Suppressor macrophage treated with lipopolysaccharide for 4 hours (primary cell): ENCODE measurements around the gene MEGF11.

ENCODE experiments used
- DNase-seq: peaks from one replicate; pipeline ENCODE4 v3.0.0-alpha.2; 2020

Gene MEGF11

DNA sequence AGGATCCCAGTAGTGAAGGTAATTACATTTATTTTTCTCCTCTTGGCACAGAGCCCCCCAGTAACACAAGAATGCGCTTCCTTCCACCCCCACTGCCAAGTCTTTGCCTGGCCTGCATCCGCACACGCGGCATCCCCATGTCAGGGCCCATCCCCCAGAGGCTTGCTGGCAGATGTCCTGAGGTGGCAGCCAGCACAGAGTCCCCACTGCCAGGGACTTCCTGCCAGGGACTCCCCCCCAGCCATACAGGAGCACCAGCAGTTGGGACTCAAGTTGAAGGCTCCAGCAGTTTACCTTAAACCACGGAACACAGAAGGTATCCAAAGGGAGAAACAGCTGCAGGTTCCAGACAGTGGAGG, 41.0 kb downstream of the MEGF11 start:
- DNase-seq = no peak

DNA sequence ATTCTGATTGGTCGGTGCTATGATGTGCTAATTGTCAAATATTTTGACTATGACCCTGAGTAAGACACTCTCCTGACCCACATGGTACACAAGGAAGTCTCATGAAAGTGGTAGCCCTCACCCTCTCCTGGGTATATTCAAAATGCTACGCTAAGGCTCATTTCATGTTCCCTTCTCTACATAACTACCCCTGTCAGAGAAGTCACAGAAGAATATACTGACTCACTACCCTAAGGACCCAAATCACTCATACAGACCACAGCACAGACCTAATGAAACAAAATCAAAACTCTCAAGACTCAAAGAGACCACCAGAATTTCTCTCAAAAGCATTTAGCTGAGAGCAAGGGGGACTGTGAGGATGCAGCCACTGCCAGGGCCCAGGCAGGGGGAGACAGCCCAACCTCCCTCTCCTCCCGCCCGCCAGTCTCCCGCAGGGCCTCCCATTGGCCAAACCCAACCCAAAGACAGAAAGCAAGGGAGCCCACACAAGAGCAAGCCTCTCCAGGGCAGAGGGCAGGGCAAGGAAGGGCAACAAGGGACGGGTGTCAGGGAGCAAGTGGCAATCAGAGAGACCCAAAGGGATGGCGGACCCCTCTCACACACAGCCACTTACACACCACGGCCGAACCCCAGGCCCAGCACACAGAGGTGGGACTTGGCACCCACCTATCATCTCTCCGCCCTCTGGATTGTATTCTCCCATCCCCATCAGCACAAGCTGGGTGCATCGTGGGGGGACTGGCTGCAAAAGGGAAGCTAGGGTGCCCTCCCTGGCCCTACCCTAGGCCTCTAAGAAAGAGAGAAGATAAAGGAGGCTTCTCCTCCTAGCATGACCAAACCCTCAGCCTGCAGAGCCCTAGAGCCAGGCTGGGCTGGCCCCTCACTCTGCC, 41.6 kb downstream of the MEGF11 start:
- no peak for DNase-seq

DNA sequence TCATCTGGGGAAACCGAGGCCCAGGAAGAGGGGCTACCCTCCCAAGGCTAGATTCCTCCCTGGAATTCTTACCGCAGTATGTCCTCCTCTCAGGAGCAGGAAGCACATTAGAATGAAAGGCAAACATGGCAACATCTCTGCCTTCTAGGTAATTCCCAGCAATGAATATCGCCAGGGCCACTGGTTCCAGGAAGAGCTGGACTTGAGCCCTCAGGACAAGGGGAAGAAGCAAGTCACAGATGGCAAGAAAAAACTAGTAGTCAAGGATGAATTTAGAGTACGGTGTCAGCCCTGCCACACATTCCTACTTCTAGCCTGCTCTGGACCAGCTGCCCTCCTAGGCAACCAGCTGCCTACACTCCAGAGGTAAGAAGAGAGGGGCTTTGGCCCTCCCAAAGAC, 42.9 kb downstream of the MEGF11 start:
- DNase-seq = no peak

DNA sequence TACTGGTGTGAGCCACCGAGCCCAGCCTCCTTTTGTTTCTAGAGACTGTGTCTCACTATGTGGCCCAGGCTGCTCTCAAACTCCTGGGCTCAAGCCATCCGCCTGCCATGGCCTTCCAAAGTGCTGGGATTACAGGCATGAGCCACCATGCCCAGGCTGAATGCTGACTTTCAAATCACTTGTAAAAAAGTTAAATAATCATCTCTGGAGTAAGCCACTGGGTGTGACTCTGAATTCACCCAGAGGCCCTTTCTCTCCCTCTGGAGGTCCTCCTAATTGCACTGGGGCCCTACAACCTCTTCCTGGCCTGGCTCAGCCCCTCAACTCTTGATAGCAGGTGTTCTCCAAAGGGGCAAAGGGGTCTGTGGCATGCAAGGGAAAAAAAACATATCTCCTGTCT, 54.8 kb downstream of the MEGF11 start:
- DNase-seq = no peak

DNA sequence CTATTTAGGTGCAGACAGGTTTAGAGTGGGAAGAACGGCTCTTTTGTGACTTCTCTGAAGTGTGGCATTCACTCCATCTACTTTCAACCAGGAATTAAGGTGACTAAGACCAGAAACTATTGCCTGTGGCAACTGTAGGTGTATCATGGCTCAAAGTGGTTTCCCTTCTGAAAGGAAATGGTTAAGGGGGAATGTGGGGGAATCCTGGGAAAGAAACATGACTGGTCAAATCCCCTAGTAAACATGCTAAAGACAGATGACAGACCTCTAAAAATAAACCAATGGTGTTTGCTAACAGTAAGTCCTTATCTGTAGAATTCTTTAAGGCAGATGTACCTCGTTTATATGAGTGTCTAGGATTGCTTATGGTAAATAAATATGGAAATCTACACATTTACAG, 56.9 kb downstream of the MEGF11 start:
- DNase-seq = no peak

DNA sequence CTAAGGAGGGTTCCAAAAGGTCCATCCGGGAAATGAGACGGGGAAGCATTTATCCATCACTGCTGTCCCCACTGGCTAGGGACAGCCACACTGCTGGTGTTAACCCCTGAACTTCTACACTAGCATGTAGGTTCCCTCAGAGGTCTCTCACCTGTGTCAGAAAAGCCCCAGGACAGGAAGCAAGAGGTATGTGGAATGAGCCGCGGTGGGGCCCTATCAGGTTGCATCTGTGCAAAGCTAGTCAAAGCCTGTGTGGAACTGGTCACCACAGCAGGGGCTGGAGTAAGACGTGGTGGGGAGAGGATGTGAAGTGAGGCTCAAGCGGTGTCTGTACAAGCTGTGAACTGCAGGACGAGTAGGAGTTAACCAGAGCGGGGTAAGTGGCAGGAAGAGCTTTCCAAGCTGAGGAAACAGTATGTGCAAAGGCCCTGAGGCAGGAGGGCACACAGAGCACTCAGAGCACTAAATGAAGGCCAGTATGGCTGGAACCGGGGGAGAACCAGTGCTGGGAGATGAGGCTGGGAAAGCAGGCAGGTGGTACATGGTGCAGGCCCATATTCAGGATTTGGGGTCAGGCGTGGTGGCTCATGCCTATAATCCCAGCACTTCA, 57.8 kb downstream of the MEGF11 start:
- DNase-seq = no peak

DNA sequence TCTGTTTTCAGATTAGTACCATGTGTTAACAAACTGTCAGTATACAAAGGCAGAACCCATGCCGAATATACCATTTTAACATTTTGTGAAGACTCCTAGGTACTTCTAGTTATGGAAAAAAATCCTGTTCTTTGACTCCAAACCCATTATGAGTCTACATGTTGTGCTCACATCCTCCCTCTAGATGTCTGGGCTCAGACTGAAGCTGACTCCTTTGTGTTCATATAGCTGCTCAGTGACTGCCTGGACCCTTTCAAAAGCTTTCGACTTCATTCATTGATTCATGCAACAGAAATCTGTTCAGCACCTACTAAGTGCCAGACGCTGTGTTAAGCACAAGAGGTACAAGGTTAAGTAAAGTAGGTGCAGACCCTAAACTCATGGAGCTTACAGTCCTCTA, 60.5 kb downstream of the MEGF11 start:
- DNase-seq = no peak

DNA sequence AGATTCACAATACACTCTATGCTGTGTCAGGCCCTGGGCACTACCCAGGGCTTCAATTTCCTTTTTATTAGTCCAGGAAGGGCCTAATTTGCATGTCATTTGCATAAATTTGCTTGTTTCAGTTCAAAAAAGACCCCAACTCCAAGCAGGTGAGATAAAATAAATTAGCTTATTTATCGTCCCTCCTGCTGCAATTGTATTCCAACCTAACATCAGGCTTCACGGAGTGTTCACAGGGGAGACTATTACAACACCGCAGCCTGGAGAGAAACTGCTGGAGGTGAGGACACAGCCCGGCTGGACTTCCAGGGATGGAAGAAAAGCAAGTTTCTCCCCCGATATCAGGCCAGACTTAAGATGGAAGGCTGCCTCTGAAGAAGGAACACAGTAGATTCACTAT, 62.8 kb downstream of the MEGF11 start:
- DNase-seq = no peak

DNA sequence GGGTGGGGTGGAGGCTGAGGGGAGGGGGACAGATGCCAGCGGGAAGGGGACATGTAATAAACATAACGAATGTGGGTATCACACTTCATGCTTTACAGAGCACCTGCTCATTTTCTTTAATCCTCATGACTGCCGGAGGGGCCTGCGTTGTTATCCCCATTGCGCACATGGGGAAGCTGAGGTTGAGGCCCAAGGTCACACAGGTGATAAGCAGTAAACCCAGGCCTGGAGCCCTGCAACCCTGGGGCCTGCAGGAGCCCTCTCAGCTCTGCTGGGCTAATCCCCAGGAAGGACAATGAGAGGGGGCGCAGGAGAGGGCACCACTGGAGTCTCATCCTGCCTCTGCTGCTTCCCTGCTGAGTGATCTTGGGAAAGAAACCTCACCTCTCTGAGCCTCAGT, 64.3 kb downstream of the MEGF11 start:
- no peak for DNase-seq

DNA sequence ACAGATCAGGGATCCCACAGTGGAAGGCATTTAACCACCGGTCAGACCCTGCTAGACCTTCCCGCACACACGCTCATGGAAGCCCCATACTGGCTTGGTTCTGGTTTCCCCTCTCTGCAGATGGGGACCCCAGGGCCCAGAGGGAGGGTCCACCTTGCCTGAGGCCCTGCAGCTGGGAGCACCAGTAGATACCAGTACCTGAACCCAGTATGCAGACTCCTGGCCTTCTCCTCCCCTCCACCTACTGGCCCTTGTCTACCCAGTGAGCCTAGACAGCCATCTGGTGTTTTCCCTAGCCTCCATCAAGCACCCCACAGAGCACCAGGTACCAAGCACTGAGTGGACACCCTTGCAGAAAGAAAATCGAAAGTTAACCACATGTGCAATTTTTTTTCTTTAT, 65.1 kb downstream of the MEGF11 start:
- DNase-seq = no peak

DNA sequence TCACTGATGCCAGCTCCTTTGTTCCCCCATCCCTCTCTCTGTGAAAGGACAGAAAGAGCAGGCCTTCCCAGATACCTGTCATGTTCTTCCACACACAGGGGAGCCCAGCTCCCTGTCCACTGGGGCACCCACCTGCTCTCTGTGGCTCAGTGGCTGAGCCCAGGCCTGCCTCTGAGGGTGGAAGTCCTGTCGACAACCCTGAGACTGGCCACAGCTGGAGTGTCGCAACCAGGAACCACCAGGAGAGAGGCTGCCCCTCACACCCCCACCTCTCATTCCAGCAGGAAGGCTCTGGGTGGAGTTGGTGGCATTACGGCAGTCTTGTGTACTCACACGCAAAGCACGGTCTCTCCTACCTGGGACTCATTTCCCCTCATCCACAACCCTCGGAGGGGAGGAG, 66.3 kb downstream of the MEGF11 start:
- no peak for DNase-seq

DNA sequence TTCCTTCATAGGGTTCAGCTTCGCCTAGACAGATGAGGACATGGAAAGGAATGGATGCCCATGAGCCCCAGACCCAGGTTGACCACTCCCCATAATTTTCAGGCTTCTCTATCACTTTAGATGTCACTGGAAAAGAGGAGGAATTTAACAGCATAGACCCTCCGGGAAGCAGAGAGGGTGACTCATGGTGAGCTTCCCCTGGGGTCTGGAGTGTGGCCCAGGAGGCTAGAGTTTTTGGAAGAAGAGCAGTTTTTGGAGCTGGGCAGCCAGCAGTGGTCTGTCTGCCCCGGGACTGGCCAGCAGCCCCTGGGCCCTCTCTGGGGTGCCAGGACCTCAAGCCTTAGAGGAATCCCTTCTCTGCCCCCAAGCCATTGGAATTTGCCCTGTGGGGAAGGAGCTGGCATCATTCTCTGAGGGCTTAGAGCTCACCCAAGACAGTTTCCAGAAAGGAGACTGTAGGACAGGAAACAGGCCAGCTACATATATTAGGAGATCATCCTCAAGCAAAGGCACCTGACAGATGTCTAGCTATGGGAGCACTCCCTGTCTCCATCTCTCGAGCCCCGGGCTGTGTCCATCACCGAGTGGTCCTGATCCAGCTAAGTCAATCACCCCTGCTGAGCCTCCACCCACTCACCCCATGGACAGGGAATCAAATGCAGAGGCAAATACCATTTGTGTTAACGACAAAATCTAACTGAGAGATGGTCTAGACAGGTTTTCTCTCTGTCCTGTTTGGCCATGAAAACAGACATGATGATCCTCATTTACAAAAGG, 67.3 kb downstream of the MEGF11 start:
- no peak for DNase-seq

DNA sequence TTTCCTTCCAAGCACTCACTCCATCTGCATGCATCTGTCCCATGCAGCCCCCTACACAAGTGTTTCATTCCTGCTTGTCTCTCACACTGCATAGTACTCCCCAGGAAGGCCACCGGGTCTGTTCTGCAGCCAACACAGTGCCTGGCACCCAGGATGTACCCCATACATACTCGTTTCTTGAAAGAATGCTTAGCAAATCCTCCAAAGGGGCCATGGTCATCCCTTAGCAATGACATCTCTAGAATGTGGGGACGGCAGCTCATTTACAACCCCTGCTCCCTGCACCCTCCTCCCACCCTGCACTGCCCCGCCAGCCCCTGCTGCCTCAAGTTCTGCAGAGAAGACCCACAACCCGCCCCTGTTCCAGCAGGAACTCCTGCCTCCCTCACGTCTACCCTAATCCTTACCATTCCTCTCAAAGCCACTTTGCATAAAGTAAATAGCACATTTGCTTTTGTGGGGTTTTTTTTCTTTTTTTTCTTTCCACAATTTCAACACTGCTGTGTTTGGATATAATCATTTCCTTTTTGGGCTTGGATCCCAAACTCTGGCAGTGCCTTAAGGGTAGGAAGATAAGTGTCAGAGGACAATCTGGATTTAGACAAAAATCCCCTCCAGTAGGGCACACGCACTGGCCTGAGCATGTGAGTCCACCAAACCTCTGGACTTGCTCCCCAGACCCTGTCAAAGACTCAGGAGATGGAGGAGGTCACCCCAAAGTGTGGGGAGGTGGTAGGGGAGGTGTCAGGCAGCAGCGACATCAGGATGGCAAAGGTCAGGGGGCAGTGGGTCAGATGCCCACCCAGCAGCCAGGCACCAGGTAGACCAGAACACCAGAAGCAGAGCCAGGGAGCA, 68.4 kb downstream of the MEGF11 start:
- DNase-seq = no peak

DNA sequence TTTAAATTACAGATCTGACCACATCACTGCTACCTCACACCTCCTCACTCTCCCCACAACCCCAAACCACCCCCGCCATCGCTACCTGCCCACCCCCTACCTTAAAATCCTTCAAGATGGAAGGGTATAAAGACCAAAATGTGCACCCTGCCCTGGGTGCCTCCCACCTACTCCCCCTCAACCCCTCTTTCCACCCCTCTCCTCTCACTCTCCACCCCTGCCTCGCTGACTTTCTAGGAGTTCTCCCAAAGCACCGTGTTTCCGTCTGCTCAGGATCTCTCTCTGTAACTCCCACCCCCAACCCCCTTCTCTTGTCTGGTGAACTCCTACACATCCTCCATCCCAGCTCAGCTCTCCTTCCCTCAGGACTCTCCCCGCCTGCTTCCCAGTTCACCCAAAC, 69.1 kb downstream of the MEGF11 start:
- no peak for DNase-seq

DNA sequence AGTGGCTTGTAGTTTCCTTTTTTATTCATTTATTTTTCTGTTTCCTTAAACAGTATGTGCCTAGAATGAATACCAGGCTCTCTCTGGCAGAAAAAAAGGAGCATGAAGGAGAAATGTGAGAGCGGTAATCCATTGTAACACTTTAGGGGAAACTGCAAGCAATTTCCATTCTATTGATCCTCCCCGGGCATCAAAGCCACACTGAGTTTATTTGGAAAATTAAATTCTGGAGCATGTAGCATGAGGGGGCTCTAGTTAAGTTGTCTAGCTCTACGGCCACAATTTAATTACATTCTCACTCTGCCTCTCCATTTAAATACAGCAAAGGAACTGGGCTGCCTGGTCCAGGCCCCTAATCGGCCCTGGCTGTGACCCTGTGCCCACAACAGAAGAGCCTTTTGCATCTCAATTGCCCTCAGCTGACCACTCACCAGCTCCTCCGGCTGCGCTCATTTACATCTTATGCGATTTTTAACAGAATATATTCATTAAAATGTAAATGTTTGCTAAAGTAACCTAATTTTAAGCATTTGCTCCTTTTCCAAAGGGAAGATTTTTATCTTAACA, 72.9 kb downstream of the MEGF11 start:
- no peak for DNase-seq

DNA sequence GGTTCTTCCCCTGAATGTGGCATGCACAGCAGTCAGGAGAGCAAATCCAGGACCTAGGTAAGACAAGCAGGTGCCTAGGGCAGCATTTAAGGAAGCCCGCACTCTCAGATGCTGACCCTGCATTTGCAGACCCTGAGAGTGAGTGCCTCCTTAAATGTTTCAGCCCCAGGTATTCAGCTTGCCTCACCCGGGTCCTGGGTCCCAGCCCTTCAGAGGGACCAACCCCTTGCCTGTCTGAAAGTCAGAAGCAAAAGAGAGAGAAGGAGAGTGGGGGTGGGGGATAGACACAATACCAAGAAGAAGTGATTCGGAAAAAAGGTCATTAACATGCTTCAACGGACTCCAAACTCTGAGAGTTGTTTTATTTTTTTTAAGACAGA, 75.0 kb downstream of the MEGF11 start:
- no peak for DNase-seq

DNA sequence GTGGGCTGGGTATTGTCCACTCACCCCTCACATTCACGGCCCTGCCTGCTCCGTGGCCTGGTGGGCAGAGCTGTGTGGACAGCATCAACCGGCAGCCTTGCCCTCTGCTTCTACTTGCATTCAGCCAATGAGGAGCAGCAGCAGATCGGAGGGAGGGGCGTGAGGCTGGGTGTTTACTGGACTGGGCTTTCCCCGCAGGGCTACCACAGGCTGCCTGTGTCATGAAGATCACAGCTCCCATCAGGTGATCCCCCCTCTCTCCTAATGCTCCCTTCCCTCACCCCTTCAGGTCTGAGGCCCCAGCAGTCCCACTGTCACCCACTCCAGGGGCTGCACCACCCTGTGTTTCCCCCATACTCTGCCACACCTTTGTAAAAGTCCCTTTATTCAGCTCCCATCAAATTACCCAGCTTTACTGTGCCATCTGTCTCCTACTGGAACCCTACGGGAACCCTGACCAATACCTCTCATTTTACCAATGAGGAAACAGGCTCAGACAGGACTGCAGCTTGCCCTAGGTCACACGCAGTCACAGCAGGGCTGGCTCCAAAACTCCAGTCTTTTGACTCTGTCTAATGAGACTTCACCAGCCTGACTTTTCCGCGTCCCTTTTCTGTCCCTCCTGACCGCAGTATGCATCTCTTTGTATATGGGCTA, 81.1 kb downstream of the MEGF11 start:
- no peak for DNase-seq

DNA sequence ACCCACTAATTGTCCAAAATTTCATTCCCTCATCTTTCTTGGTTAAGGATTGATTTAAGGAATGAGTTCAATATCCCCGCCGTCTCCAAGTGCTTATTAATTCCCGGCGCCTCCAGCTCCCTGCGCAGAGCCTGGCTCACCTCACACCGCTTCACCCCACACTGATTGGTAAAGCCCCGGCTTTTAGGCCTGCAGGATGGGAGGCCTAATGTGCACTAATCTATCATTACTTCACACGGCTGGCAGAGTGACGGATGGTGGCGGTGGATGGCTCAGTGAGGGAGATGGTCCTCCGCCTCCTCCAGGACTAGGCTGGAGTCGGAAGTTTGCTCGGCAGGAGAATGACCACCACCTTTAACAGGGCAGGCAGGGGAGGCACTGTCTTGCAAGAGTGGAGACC, 81.7 kb downstream of the MEGF11 start:
- DNase-seq = no peak

DNA sequence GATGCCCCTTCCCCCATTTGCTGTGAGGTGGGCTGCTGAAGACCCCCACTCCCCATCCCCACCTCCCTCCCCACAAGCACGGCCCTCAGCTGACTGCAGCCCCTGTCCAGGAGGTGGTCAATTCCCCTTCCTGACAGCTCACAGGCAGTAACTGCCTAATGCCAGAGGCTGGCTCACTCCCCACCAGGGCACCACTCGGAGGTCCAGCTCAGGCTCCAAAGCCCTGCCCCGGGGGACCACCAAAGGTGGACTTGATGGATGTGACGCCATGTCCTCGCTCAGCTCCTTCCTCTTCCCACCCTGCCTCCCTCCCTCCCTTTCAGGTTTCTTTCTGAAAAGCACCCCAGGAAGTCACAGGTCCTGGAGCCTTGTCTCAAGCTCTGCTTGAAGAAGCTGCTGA, 82.8 kb downstream of the MEGF11 start:
- DNase-seq = no peak

DNA sequence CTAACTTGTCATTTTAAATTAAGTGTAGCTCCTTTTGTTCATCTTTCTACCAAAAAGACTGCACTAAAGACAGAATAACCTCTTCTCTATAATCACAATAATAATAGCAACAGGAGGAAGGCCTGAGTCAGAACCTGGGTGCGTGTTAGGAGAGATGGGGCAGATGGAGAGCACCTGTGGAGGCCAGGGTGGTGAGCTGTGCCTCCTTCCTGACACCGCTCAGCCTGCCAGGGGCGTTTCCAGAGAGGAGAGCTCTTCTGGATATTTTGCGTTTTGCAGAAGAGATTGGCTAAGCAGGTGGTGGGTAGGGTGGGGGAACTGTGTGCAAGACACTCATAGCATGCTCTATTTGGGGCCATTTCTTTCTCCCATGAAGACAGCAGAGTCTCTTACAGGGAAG, 83.5 kb downstream of the MEGF11 start:
- DNase-seq = no peak

DNA sequence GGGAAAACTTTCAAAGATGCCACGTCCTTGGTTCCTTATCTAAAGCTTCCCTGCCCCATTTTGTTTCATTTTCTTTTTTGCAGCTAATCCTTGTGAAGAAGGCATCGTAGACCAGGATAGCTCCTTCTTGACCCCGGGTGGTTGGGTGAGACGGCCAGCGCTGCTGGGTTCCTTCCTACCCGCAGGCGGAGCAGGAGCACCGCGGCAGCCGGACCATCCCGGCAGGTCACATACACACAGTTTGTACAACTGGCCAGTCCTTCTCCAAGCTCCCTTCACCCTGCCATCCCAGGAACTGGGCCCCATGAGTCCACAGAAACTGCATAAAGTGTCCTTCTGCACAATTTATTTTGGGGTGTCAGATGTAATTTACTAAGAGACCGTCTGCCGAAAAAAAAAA, 83.9 kb downstream of the MEGF11 start:
- DNase-seq = no peak

DNA sequence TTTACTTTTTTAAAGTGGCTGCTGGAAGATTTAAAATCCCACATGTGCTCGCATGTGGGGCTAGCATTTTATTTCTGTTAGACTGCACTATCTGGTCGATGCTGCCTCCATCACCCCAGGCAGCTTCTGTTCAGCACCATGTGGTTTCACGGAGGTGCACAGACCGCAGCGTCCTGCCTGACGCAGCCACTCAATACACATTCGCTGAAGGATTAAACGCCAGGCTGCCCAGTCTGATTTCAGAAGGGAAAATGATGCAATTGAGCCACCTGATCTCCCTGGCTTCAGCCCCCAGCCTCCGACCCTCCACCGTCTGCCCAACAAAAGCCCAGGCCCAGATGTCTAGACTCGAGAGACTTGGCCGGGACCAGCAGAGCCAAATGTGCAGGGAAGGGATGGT, 84.5 kb downstream of the MEGF11 start:
- no peak for DNase-seq
